Neuronal stem cell (in vitro differentiated cells): Measurements from ENCODE around the gene G2E3.

ENCODE experiments used
- DNase-seq: peaks from one replicate; pipeline ENCODE4 v3.0.0-alpha.2; 2013; ENCODE audit warnings: low spot score
- H2AFZ ChIP-seq: one replicate; pipeline ENCODE4 v1.6.1; 2013; ENCODE audit warnings: mild to moderate bottlenecking, low read length, inconsistent platforms
- H2AK5ac ChIP-seq: 2 replicates; pipeline ENCODE4 v1.6.1; 2013; ENCODE audit warnings: low read depth, mild to moderate bottlenecking, inconsistent platforms, low read length, moderate library complexity, mixed read lengths
- H2BK120ac ChIP-seq: 2 replicates; pipeline ENCODE4 v1.6.1; 2013; ENCODE audit warnings: low read depth, mild to moderate bottlenecking, inconsistent platforms, low read length, moderate library complexity, mixed read lengths
- H2BK12ac ChIP-seq: one replicate; pipeline ENCODE4 v1.6.1; 2013; ENCODE audit warnings: low read length, inconsistent platforms
- H2BK15ac ChIP-seq: 2 replicates; pipeline ENCODE4 v1.6.1; 2013; ENCODE audit warnings: mild to moderate bottlenecking, low read length, inconsistent platforms, mixed read lengths
- H2BK5ac ChIP-seq: one replicate; pipeline ENCODE4 v1.6.1; 2013; ENCODE audit warnings: inconsistent platforms, mild to moderate bottlenecking, low read length, moderate library complexity
- H3K14ac ChIP-seq: one replicate; pipeline ENCODE4 v1.6.1; 2013; ENCODE audit warnings: low read length, inconsistent platforms
- H3K18ac ChIP-seq: 2 replicates; pipeline ENCODE4 v1.6.1; 2013; ENCODE audit warnings: low read length, inconsistent platforms
- H3K23ac ChIP-seq: 2 replicates; pipeline ENCODE4 v1.6.1; 2013; ENCODE audit warnings: low read depth, mild to moderate bottlenecking, mixed read lengths, low read length, inconsistent platforms; ENCODE audit not compliant: poor library complexity
- H3K27ac ChIP-seq: replicated peaks from 3 replicates; pipeline ENCODE4 v1.5.1; 2013; ENCODE audit warnings: low read length, inconsistent platforms
- H3K27me3 ChIP-seq, 3 experiments: 2 replicates each; pipeline ENCODE4 v1.6.1; 2013; ENCODE audit warnings: low read length in 3 of 3, mild to moderate bottlenecking in 2 of 3, inconsistent platforms in 1 of 3, low read depth in 1 of 3, mixed read lengths in 1 of 3, moderate library complexity in 1 of 3; ENCODE audit not compliant: control insufficient read depth in 3 of 3, insufficient read depth in 3 of 3
- H3K36me3 ChIP-seq, 2 donors: replicated peaks in 1 of 2; 2 replicates each; pipeline ENCODE4 v1.6.1; 2013; ENCODE audit warnings: low read length in 2 of 2; ENCODE audit not compliant: control insufficient read depth in 2 of 2, insufficient read depth in 2 of 2
- H3K4ac ChIP-seq: 2 replicates; pipeline ENCODE4 v1.6.1; 2013; ENCODE audit warnings: inconsistent platforms, mild to moderate bottlenecking, low read length, moderate library complexity
- H3K4me1 ChIP-seq, 2 donors: 1 replicate in 1 of 2; 2 replicates in 1 of 2; pipeline ENCODE4 v1.6.1; 2013; ENCODE audit warnings: low read length in 2 of 2, low read depth in 1 of 2; ENCODE audit not compliant: control insufficient read depth in 2 of 2, insufficient read depth in 1 of 2
- H3K4me2 ChIP-seq: one replicate; pipeline ENCODE4 v1.6.1; 2013; ENCODE audit warnings: mild to moderate bottlenecking, low read length, inconsistent platforms; ENCODE audit not compliant: insufficient read depth, poor library complexity, severe bottlenecking
- H3K4me3 ChIP-seq, 2 donors: 2 replicates each; pipeline ENCODE4 v1.5.1; 2013; ENCODE audit warnings: low read length in 2 of 2, mild to moderate bottlenecking in 2 of 2, inconsistent platforms in 1 of 2, moderate library complexity in 1 of 2
- H3K79me1 ChIP-seq: one replicate; pipeline ENCODE4 v1.6.1; 2013; ENCODE audit warnings: low read depth, mild to moderate bottlenecking, inconsistent platforms, low read length, moderate library complexity
- H3K9ac ChIP-seq: one replicate; pipeline ENCODE4 v1.6.1; 2013; ENCODE audit warnings: mild to moderate bottlenecking, low read depth, low read length, inconsistent platforms; ENCODE audit not compliant: poor library complexity
- H3K9me3 ChIP-seq, 2 donors: replicated peaks in 1 of 2; 2 replicates each; pipeline versions ENCODE3 to v1.6.1; 2013; ENCODE audit warnings: low read length in 2 of 2, mild to moderate bottlenecking in 2 of 2, inconsistent platforms in 1 of 2, low read depth in 1 of 2, mixed read lengths in 1 of 2, moderate library complexity in 1 of 2; ENCODE audit not compliant: control insufficient read depth in 2 of 2, insufficient read depth in 1 of 2
- H4K8ac ChIP-seq: one replicate; pipeline ENCODE4 v1.6.1; 2013; ENCODE audit warnings: low read depth, mild to moderate bottlenecking, inconsistent platforms, low read length, moderate library complexity
- H4K91ac ChIP-seq: one replicate; pipeline ENCODE4 v1.6.1; 2013; ENCODE audit warnings: low read length, low read depth, mild to moderate bottlenecking, inconsistent platforms; ENCODE audit not compliant: poor library complexity
- WGBS, 2 donors: extraction: QIAGEN DNeasy Blood & Tissue Kit; methylation state at CpG; one replicate each; pipeline ENCODE4 v1.1.7; 2013; ENCODE audit warnings: missing lambda C conversion rate in 2 of 2, mixed read lengths in 1 of 2; ENCODE audit not compliant: insufficient read length in 2 of 2, insufficient replicate concordance in 1 of 2; ENCODE audit errors: extremely low coverage in 2 of 2; 5-methylcytosine and 5-hydroxymethylcytosine counted together

G2E3 gene

DNA sequence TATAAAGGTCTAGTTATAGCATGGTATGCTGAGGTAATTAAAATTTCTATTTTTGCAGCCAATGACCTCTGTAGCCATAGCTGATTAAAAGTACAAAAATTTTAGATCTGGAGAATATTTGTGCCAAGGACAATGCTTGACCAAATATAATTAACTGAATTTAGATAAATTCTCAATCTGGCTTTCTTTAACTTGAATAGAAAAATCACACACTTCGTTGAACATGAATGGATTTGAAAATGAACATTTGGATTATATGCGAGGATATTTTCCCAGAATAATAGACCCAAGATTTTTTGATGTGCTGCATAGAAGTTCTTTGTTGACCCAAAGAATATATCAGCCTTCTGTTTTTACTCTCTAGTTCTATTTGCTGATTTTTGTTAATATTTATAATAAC is 38.4 kb upstream of the G2E3 start:
- WGBS, 2 donors, result no CpG with 5 or more reads among the region's 2 CpGs
- Histone ChIP-seq H3K14ac (no peak overlapping the region), H3K79me1 (no peaks in the 10 kb centered on the region), H3K36me3 (no peaks in the 10 kb centered on the region), H2BK5ac (no peak overlapping the region), H4K8ac (no peak overlapping the region), H2AK5ac (no peak overlapping the region), H3K4ac (no peak overlapping the region), H3K9me3 (no peaks in the 10 kb centered on the region), H2AFZ (no peak overlapping the region), H2BK12ac (no peak overlapping the region), H3K4me1 (peaks cover 0 to 2% of the 10 kb centered on the region in 2 donors), H3K18ac (no peak overlapping the region), H4K91ac (no peak overlapping the region), H3K4me3 (no peak overlapping the region), H3K23ac (no peak overlapping the region), H2BK120ac (no peak overlapping the region), H2BK15ac (no peak overlapping the region), H3K27ac (no peak overlapping the region), H3K4me2 (no peak overlapping the region), H3K9ac (no peak overlapping the region), H3K27me3 (peaks cover 0 to 6% (median 0%) of the 10 kb centered on the region in 3 experiments)
- DNase-seq, result peak; percentile 1

DNA sequence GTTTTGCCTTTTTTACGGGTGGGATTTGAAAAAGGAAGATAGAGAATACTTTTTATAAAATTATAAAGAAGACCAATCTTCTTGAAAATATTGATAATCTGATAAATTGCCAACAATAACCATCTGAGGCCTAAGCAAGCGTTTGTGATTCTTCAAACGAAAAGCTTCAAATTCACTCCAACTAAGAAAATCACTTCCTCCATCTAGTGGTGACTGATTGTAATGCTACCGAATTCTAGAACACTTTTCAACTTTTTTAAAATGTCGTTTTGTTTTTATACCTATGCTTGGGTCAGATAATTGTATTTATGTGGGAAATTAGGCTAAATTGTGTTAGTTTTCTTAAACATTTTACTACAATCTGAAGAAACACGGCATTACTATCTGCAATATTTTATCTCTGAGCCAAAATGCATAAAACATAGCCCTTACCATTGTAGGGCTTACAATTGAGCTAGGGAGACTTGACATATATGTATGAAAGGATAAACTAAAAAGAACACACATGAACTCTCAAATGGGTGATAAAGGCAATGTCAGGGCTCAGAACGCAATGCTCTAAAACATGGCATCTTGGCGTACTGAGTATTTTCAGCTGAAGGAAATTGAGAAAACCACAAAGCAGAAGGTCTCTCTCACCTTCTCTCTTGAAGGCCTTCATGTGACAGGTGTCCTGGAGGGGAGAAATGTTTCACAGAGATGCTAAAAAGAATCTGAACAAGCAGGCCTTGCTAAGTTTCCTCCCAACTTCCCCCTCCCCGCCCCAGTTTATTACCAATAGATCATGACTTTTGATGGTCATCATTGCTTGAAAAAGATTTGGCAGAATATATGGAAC is 36.8 kb upstream of the G2E3 start:
- Histone ChIP-seq H4K8ac (no peak overlapping the region), H3K9me3 (peaks cover 0 to 2% of the 10 kb centered on the region in 2 donors), H2BK12ac (no peak overlapping the region), H3K27ac (no peak overlapping the region), H3K14ac (no peak overlapping the region), H2AFZ (no peak overlapping the region), H3K27me3 (peaks cover 0 to 6% (median 0%) of the 10 kb centered on the region in 3 experiments), H3K4me1 (peaks cover 0 to 2% of the 10 kb centered on the region in 2 donors), H2BK5ac (no peak overlapping the region), H4K91ac (no peak overlapping the region), H2AK5ac (no peak overlapping the region), H2BK15ac (no peak overlapping the region), H3K36me3 (no peaks in the 10 kb centered on the region), H2BK120ac (no peak overlapping the region), H3K79me1 (no peaks in the 10 kb centered on the region), H3K4ac (no peak overlapping the region), H3K23ac (no peak overlapping the region), H3K18ac (no peak overlapping the region), H3K9ac (no peak overlapping the region), H3K4me2 (no peak overlapping the region), H3K4me3 (no peak overlapping the region)
- DNase-seq, result peak; percentile 20
- WGBS, 2 donors, result no CpG with 5 or more reads among the region's 9 CpGs

DNA sequence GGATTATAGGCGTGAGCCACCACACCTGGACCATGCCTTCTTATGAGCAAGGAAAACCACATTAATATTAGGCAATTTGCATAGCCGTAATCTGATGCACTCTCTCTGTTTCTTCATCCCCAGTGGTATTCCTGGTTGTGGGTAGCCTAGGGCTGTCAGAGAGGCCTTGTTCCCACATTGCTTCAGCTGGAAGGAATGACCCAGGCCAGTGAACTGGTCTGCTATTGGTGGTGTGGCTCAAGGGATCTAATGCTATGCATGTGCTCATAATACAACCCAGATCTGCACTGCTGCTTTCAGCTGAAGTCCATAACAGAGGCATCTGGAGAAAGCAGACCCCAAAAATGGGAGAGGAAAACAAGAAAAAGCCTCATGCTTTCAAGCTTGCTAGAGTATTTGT is 33.1 kb upstream of the G2E3 start:
- H3K36me3 ChIP-seq, result no peaks in the 10 kb centered on the region
- no peak for DNase-seq
- peaks cover 3 to 6% of the 10 kb centered on the region in 2 donors for H3K9me3 ChIP-seq
- no peak overlapping the region for H2BK12ac ChIP-seq
- H2AFZ ChIP-seq, result no peak overlapping the region
- no peak overlapping the region for H4K91ac ChIP-seq
- no peak overlapping the region for H3K23ac ChIP-seq
- no peak overlapping the region for H3K14ac ChIP-seq
- H3K4me2 ChIP-seq, result no peak overlapping the region
- no peak overlapping the region for H3K4ac ChIP-seq
- H2BK5ac ChIP-seq, result no peak overlapping the region
- H3K9ac ChIP-seq, result no peak overlapping the region
- no peak overlapping the region for H3K27ac ChIP-seq
- no peak overlapping the region for H2BK120ac ChIP-seq
- no peak overlapping the region for H2BK15ac ChIP-seq
- H2AK5ac ChIP-seq, result no peak overlapping the region
- no peaks in the 10 kb centered on the region for H3K4me1 ChIP-seq
- no peak overlapping the region for H3K18ac ChIP-seq
- no CpG with 5 or more reads among the region's 2 CpGs for WGBS, 2 donors
- peaks cover 0 to 6% (median 0%) of the 10 kb centered on the region in 3 experiments for H3K27me3 ChIP-seq
- H4K8ac ChIP-seq, result no peak overlapping the region
- no peak overlapping the region for H3K4me3 ChIP-seq
- no peaks in the 10 kb centered on the region for H3K79me1 ChIP-seq

DNA sequence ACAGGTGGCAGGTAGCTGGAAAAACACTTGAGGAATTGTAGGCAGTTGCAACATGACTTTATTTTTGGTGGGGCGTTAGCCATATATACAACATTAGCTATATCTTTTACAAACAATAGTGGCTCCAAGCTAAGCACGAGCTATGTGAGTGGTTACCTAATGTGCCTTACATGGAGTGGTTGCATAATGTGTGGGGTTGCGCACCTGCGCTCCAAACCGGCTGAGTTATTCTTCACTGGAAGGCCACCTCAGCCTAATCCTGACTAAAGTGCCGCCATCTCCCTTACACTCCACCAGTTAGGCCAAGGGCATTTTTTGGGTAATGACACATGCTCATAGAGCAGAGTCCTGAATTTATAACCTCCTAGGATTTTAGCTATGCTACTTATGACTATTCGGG is 31.8 kb upstream of the G2E3 start:
- Histone ChIP-seq H3K4me1 (no peaks in the 10 kb centered on the region), H3K36me3 (no peaks in the 10 kb centered on the region), H3K23ac (no peak overlapping the region), H4K8ac (no peak overlapping the region), H3K9me3 (peaks cover 3 to 6% of the 10 kb centered on the region in 2 donors), H3K4ac (no peak overlapping the region), H3K27me3 (peaks cover 0 to 6% (median 0%) of the 10 kb centered on the region in 3 experiments), H3K18ac (no peak overlapping the region), H4K91ac (no peak overlapping the region), H3K79me1 (no peaks in the 10 kb centered on the region), H2BK12ac (no peak overlapping the region), H3K4me3 (no peak overlapping the region), H2AFZ (no peak overlapping the region), H2BK120ac (no peak overlapping the region), H3K9ac (no peak overlapping the region), H2AK5ac (no peak overlapping the region), H2BK15ac (no peak overlapping the region), H3K27ac (no peak overlapping the region), H3K4me2 (no peak overlapping the region), H2BK5ac (no peak overlapping the region), H3K14ac (no peak overlapping the region)
- DNase-seq, result no peak
- no CpG with 5 or more reads among the region's 7 CpGs for WGBS, 2 donors
